K562 (cell line): Measurements from ENCODE around the gene UNC45A. TPM values are rescaled to one million over a fixed set of nuclear protein-coding genes. Genes with fewer than 3 reads are reported as not detected.

Source experiments
- AFF4 ChIP-seq: sonication (generic); formaldehyde crosslinking; IDR thresholded peaks from 2 replicates; pipeline ENCODE4 v1.8.0; 2023; ENCODE audit warnings: mild to moderate bottlenecking, missing genetic modification reagents
- ARID1B ChIP-seq: fragments of 450-650 bp; IDR thresholded peaks from 2 replicates; pipeline ENCODE4 v1.6.1; 2016; ENCODE audit warnings: antibody characterized with exemption, mild to moderate bottlenecking, inconsistent platforms
- CREM ChIP-seq: IDR thresholded peaks from 2 replicates; pipeline ENCODE4 v1.6.1; 2014; ENCODE audit warnings: antibody characterized with exemption, low read depth
- CXXC5 ChIP-seq: fragments of 250-450 bp; sonication (Bioruptor Pico); IDR thresholded peaks from 2 replicates; pipeline ENCODE4 v1.8.0; 2022; ENCODE audit warnings: inconsistent platforms, mild to moderate bottlenecking, moderate library complexity
- FOSL1 ChIP-seq: fragments of 200-800 bp; sonication (Bioruptor generic); conservative IDR thresholded peaks from 2 replicates; pipeline ENCODE4 v1.6.1; 2016; ENCODE audit warnings: missing genetic modification characterization, missing compliant biosample characterization
- MTA3 ChIP-seq: fragments of 450-650 bp; formaldehyde crosslinking; IDR thresholded peaks from 2 replicates; pipeline ENCODE4 v1.6.1; 2017; ENCODE audit warnings: mild to moderate bottlenecking, borderline replicate concordance
- NCOA6 ChIP-seq: fragments of 450-650 bp; IDR thresholded peaks from 2 replicates; pipeline ENCODE4 v1.6.1; 2017; ENCODE audit warnings: mild to moderate bottlenecking
- PPARD ChIP-seq: fragments of 250-450 bp; sonication (Bioruptor Pico); IDR thresholded peaks from 2 replicates; pipeline ENCODE4 v1.8.0; 2022; ENCODE audit warnings: inconsistent platforms, mild to moderate bottlenecking, moderate library complexity
- RAD21 ChIP-seq, 2 experiments: fragments of 250-450 bp in 1 of 2; fragments of 450-650 bp in 1 of 2; sonication (Bioruptor Pico) in 1 of 2; formaldehyde crosslinking in 1 of 2; IDR thresholded peaks in 1 of 2; conservative IDR thresholded peaks in 1 of 2; 2 replicates each; pipeline versions ENCODE4 v1.4.0 to v1.8.0; 2020 to 2022; ENCODE audit warnings: mild to moderate bottlenecking in 2 of 2, moderate library complexity in 1 of 2
- RCOR1 ChIP-seq, 2 experiments: IDR thresholded peaks; 2 replicates each; pipeline ENCODE4 v1.6.1; 2012; ENCODE audit warnings: low read depth in 2 of 2, low read length in 2 of 2, borderline replicate concordance in 1 of 2, improper control_type of control experiment in 1 of 2
- SAFB ChIP-seq: fragments of 200-400 bp; formaldehyde crosslinking; IDR thresholded peaks from 2 replicates; pipeline ENCODE4 v1.6.1; 2017; ENCODE audit warnings: low read depth, low read length, borderline replicate concordance
- SP1 ChIP-seq: sonication (generic); formaldehyde crosslinking; IDR thresholded peaks from 2 replicates; pipeline ENCODE4 v1.8.1; 2022; ENCODE audit warnings: mild to moderate bottlenecking, missing genetic modification reagents
- TBP ChIP-seq: optimal IDR thresholded peaks from 2 replicates; pipeline ENCODE3; 2011; ENCODE audit warnings: low read depth, low read length, improper control_type of control experiment
- VEZF1 ChIP-seq: fragments of 200-800 bp; sonication (Bioruptor generic); IDR thresholded peaks from 2 replicates; pipeline ENCODE4 v1.6.1; 2017; ENCODE audit warnings: missing genetic modification characterization, missing compliant biosample characterization
- ZBTB11 ChIP-seq, 3 experiments: fragments of 200-800 bp in 1 of 3; fragments of 250-450 bp in 1 of 3; fragments of 450-650 bp in 1 of 3; sonication (Bioruptor Pico) in 1 of 3; sonication (Bioruptor generic) in 1 of 3; formaldehyde crosslinking in 1 of 3; IDR thresholded peaks; 2 replicates each; pipeline versions ENCODE4 v1.6.1 to v1.8.0; 2016 to 2022; ENCODE audit warnings: mild to moderate bottlenecking in 2 of 3, missing genetic modification characterization in 2 of 3, missing compliant biosample characterization in 1 of 3, moderate library complexity in 1 of 3
- ZFX ChIP-seq: sonication (generic); formaldehyde crosslinking; IDR thresholded peaks from 2 replicates; pipeline ENCODE4 v1.8.0; 2022; ENCODE audit warnings: mild to moderate bottlenecking, missing genetic modification reagents, moderate library complexity
- ZNF668 ChIP-seq: fragments of 250-450 bp; sonication (Bioruptor Pico); IDR thresholded peaks from 2 replicates; pipeline ENCODE4 v1.8.0; 2022; ENCODE audit warnings: mild to moderate bottlenecking, inconsistent platforms
- polyA plus RNA-seq, 8 experiments: library from polyadenylated mRNA; depleted of rRNA in 4 of 8; stranded (reverse) in 5 of 8; unstranded in 3 of 8; fragments of >200 nt; fragmentation: Nextera tagmentation in 2 of 8; fragmentation: Illumina TruSeq in 1 of 8; extraction: Ambion mirVana in 2 of 8; extraction: Trizol in 1 of 8; gene quantifications; 2 replicates each; pipeline versions ENCODE4 v1.2.1 to v1.2.3, GENCODE V29; 2011 to 2014; ENCODE audit warnings: inconsistent platforms in 1 of 8, missing spikeins in 1 of 8
- total RNA-seq, 7 experiments: library from RNA; depleted of rRNA in 6 of 7; stranded (reverse); fragments of >200 nt in 6 of 7; fragmentation: Illumina TruSeq in 2 of 7; extraction: Trizol in 2 of 7; gene quantifications; 2 replicates each; pipeline versions ENCODE4 v1.2.1 to v1.2.3, GENCODE V29; 2011 to 2021; ENCODE audit warnings: low replicate concordance in 1 of 7
- TF ChIP-seq, protein P1 (sequence below): fragments of 250-450 bp; sonication (Bioruptor Pico); IDR thresholded peaks from 2 replicates; pipeline ENCODE4 v1.9.0; 2021; ENCODE audit warnings: mild to moderate bottlenecking

The UNC45A gene
- total and polyA plus RNA-seq, 9 of the 15 experiments (the other 6 are each of a cell fraction or from before 2014, with no cell fraction given): 22.4 to 79.3 (median 43.7) TPM

DNA sequence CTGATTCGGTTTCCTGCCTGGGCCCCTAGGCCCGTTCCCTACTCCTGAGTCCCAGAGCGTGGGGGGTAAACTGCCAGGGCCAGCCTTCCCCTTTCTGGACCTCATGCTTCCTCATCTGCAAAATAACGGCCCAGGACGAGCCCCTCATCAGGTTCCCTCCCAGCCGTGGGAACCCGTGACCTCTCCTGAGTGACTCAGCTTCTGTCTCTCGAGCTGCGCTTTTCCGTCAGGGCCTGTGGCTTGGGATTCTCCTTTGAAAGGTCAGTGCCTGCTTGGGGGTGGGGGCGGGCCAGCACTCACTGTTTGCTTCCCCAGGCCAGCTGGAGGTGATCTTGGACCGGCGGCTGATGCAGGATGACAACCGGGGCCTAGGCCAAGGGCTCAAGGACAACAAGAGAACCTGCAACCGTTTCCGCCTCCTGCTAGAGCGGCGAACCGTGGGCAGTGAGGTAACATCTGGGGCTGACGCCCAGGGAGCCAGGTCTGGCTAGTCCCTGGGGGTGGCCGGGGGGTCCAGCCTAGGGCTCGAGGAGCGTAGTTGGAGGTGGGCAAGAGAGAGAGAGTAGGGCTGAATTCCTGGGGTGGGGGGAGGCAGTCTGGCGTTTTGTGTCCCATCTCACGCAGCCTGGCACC lies 19.2 kb upstream of the UNC45A start (continued):
- TF ChIP-seq ZBTB11 (CRISPR knock-in tag; IDR thresholded peaks at IDR 0.05) (0 out of 6 replicates have a peak, but pooled peaks of 1 of the 3 experiments have one; percentile 24), ZFX (CRISPR knock-in tag) (peak; percentile 77), VEZF1 (CRISPR knock-in tag) (peak; percentile 73), NCOA6 (no peak), AFF4 (CRISPR knock-in tag) (peak; percentile 32; the same call in 1 of the 2 replicates), SAFB (no peak), ZNF668 (CRISPR knock-in tag) (no peak), SP1 (CRISPR knock-in tag) (peak; percentile 26; the same call in 1 of the 2 replicates), ARID1B (peak; percentile 68), CXXC5 (CRISPR knock-in tag) (peak; percentile 70), TBP (no peak), FOSL1 (peak; percentile 84), PPARD (CRISPR knock-in tag) (no peak), MTA3 (no peak), CREM (peak; percentile 22; the same call in 1 of the 2 replicates), RAD21 (CRISPR knock-in tag; conservative IDR thresholded peaks at IDR 0.05 in 1 of 2, IDR thresholded peaks at IDR 0.05 in 1 of 2) (peak; percentile 25 to 52; a peak in 2 of 4 replicates), RCOR1 (IDR thresholded peaks at IDR 0.05; ENCODE audit: borderline replicate concordance in 1 of 2, low read depth in 2 of 2, low read length in 2 of 2) (peak in 1 of 2 experiments; percentile 40; a peak in 1 of 4 replicates)
- TF ChIP-seq, protein P1, sequence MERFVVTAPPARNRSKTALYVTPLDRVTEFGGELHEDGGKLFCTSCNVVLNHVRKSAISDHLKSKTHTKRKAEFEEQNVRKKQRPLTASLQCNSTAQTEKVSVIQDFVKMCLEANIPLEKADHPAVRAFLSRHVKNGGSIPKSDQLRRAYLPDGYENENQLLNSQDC (CRISPR knock-in tag): no peak
